ENCODE results near the gene TM9SF1. TPM values are rescaled to one million over a fixed set of nuclear protein-coding genes. Genes with fewer than 3 reads are reported as not detected.

The TM9SF1 gene
- polyA plus RNA-seq, 3 donors from 2014 or later = 31.0 to 60.5 (median 42.4) TPM

GRCh38 chr14:24159777-24160498 is 35.3 kb downstream of the TM9SF1 start:
- peaks cover 6 to 14% (median 7%) of the 10 kb centered on the region in 3 donors for H3K27me3 Mint-ChIP-seq (ENCODE audit: low read depth in 3 of 3)
- H3K9me3 Mint-ChIP-seq = no peaks in the 10 kb centered on the region
- peak overlapping the region; percentile 86 to 100 (median 98) for H3K27ac Mint-ChIP-seq
- no peak for DNase-seq
- H3K4me3 Mint-ChIP-seq = peak overlapping the region in 2 of 5 donors; percentile 28 to 34
- peaks cover 42 to 45% of the 10 kb centered on the region in 2 donors for H3K4me1 Mint-ChIP-seq
- H3K36me3 Mint-ChIP-seq = peaks cover 29 to 50% (median 32%) of the 10 kb centered on the region in 3 donors

DNA sequence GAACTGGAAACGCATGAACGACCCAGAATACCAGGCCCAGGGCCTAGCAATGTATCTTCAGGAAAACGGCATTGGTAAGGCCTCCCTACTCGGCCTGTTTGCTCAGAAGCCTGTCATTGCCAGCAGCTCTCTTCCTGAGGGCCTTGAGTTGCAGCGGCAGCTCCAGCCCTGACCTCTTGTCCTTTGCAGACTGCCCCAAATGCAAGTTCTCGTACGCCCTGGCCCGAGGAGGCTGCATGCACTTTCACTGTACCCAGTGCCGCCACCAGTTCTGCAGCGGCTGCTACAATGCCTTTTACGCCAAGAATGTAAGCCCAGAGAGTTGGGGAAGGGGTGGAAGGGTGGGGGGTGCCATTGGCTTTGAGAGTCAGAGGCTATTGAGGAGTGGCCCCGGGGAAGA is 37.9 kb downstream of the TM9SF1 start:
- H3K4me3 Mint-ChIP-seq = no peak overlapping the region
- no peak for DNase-seq
- H3K4me1 Mint-ChIP-seq = peaks cover 20 to 23% of the 10 kb centered on the region in 2 donors
- peaks cover 19 to 40% (median 28%) of the 10 kb centered on the region in 3 donors for H3K36me3 Mint-ChIP-seq
- peaks cover 6 to 8% (median 7%) of the 10 kb centered on the region in 3 donors for H3K27me3 Mint-ChIP-seq (ENCODE audit: low read depth in 3 of 3)
- peak overlapping the region in 1 of 6 donors; percentile 45 for H3K27ac Mint-ChIP-seq
- no peaks in the 10 kb centered on the region for H3K9me3 Mint-ChIP-seq

DNA sequence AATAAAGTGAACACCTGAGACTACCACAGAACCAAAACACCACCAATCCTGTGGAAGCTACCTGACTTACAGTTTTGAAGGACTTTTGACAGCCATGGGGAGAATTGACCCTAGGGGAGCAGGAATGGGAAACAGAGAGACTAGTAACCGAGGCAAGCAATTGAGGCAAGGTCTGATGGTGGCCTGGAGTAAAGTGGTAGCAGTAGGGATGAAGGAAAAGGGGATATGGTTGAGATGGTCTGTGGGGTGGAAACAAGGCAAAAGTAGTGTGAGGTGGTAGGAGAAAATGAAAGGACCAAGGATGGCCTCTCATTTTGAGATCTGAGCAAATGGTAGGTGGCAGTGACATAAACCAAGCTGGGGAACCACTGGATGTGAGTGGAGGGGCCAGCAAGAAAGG is 38.4 kb downstream of the TM9SF1 start:
- H3K27me3 Mint-ChIP-seq (ENCODE audit: low read depth in 3 of 3) = peaks cover 6 to 8% (median 7%) of the 10 kb centered on the region in 3 donors
- peaks cover 15 to 39% (median 26%) of the 10 kb centered on the region in 3 donors for H3K36me3 Mint-ChIP-seq

DNA sequence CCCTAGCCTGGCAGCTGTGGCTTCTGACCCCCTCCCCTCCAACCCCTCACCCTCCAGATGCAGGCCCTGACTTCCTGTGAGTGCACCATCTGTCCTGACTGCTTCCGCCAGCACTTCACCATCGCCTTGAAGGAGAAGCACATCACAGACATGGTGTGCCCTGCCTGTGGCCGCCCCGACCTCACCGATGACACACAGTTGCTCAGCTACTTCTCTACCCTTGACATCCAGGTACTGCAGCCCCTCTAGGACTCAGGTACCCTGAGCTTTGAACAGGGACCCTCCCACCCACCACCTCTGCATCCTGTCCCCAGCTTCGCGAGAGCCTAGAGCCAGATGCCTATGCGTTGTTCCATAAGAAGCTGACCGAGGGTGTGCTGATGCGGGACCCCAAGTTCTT is 40.1 kb downstream of the TM9SF1 start:
- Mint-ChIP-seq H3K4me3 (no peak overlapping the region), H3K27ac (no peak overlapping the region), H3K27me3 (ENCODE audit: low read depth in 3 of 3) (peaks cover 0 to 2% (median 0%) of the 10 kb centered on the region in 3 donors), H3K36me3 (peaks cover 11 to 50% (median 26%) of the 10 kb centered on the region in 3 donors), H3K4me1 (peaks cover 6 to 9% of the 10 kb centered on the region in 2 donors), H3K9me3 (no peaks in the 10 kb centered on the region)
- DNase-seq = no peak

More for the DNA sequence above, 38.4 kb downstream of the TM9SF1 start:
- peak overlapping the region in 5 of 6 donors; percentile 4 to 79 (median 27) for H3K27ac Mint-ChIP-seq
- peaks cover 15 to 18% of the 10 kb centered on the region in 2 donors for H3K4me1 Mint-ChIP-seq
- no peak overlapping the region for H3K4me3 Mint-ChIP-seq
- DNase-seq = no peak
- H3K9me3 Mint-ChIP-seq = no peaks in the 10 kb centered on the region

DNA sequence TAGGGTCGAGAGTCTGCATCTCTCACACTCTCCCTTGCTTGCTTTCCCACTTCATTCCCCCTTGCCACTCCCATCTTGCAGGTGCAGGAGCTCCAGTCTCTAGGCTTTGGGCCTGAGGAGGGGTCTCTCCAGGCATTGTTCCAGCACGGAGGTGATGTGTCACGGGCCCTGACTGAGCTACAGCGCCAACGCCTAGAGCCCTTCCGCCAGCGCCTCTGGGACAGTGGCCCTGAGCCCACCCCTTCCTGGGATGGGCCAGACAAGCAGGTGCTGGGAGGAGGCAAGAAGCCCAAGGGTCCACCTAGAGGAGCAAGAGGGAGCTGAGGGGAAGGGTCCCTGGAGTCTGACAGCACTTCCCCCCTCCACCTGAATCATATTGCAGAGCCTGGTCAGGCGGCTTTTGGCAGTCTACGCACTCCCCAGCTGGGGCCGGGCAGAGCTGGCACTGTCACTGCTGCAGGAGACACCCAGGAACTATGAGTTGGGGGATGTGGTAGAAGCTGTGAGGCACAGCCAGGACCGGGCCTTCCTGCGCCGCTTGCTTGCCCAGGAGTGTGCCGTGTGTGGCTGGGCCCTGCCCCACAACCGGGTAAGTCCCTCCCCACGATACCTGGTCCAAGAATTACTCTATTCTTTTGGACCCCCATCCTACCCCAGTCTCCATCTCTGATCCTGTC is 43.7 kb downstream of the TM9SF1 start:
- H3K27ac Mint-ChIP-seq = no peak overlapping the region
- no peak for DNase-seq
- no peaks in the 10 kb centered on the region for H3K9me3 Mint-ChIP-seq
- peaks cover 10 to 40% (median 23%) of the 10 kb centered on the region in 3 donors for H3K36me3 Mint-ChIP-seq
- H3K4me1 Mint-ChIP-seq = peaks cover 25 to 33% of the 10 kb centered on the region in 2 donors
- H3K4me3 Mint-ChIP-seq = no peak overlapping the region
- peaks cover 0 to 6% (median 4%) of the 10 kb centered on the region in 3 donors for H3K27me3 Mint-ChIP-seq (ENCODE audit: low read depth in 3 of 3)

- Mint-ChIP-seq H3K27ac (no peak overlapping the region), H3K27me3 (ENCODE audit: low read depth in 3 of 3) (peaks cover 3 to 9% (median 4%) of the 10 kb centered on the region in 3 donors), H3K4me3 (no peak overlapping the region), H3K4me1 (peaks cover 30 to 38% of the 10 kb centered on the region in 2 donors), H3K9me3 (no peaks in the 10 kb centered on the region), H3K36me3 (peaks cover 10 to 39% (median 22%) of the 10 kb centered on the region in 3 donors)
- DNase-seq = no peak
Observed at GRCh38 chr14:24150993-24151392, 44.2 kb downstream of the TM9SF1 start.

GRCh38 chr14:24150567-24150966 is 44.7 kb downstream of the TM9SF1 start:
- Mint-ChIP-seq H3K27ac (no peak overlapping the region), H3K4me1 (peaks cover 34 to 42% of the 10 kb centered on the region in 2 donors), H3K36me3 (peaks cover 7 to 35% (median 18%) of the 10 kb centered on the region in 3 donors), H3K4me3 (no peak overlapping the region), H3K9me3 (no peaks in the 10 kb centered on the region), H3K27me3 (ENCODE audit: low read depth in 3 of 3) (peaks cover 3 to 9% (median 4%) of the 10 kb centered on the region in 3 donors)
- DNase-seq = no peak

DNA sequence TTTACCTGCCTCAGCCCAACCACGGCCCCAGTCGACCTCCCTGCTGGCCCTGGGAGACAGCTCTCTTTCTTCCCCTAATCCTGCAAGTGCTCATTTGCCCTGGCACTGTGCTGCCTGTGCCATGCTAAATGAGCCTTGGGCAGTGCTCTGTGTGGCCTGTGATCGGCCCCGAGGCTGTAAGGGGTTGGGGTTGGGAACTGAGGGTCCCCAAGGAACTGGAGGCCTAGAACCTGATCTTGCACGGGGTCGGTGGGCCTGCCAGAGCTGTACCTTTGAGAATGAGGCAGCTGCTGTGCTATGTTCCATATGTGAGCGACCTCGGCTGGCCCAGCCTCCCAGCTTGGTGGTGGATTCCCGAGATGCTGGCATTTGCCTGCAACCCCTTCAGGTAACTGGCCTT is 45.2 kb downstream of the TM9SF1 start:
- Mint-ChIP-seq H3K9me3 (no peaks in the 10 kb centered on the region), H3K27ac (no peak overlapping the region), H3K36me3 (peaks cover 5 to 30% (median 16%) of the 10 kb centered on the region in 3 donors), H3K27me3 (ENCODE audit: low read depth in 3 of 3) (peaks cover 3 to 9% (median 4%) of the 10 kb centered on the region in 3 donors), H3K4me3 (peak overlapping the region in 1 of 5 donors; percentile 27), H3K4me1 (peaks cover 39 to 48% of the 10 kb centered on the region in 2 donors)
- no peak for DNase-seq

DNA sequence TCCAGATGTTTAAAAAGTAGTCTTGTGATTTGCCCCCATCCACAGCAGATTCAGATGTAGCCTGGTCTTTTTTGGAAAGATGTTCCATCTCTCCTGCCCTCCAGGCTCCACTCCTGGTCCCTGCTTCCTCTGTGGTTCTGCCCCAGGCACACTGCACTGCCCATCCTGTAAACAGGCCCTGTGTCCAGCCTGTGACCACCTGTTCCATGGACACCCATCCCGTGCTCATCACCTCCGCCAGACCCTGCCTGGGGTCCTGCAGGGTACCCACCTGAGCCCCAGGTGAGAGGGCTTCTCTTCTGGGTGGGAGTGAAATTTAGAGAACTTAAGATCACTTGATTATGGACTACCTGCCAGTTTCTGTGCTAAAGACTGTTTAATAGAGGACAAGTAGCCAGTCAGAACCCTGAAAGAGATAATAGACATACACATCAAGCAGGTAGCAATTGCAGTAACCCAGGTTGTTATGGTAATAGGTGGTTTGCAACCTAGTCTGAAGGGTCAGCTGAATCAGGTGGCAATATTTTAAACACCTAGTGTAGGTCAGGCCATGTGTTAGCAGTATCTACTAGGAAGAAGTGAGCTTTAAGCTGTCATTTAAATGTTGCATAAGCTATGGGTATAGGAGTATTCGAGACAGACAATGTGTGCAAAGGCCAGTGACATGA is 45.8 kb downstream of the TM9SF1 start:
- Mint-ChIP-seq H3K4me1 (peaks cover 45 to 54% of the 10 kb centered on the region in 2 donors), H3K27ac (peak overlapping the region in 2 of 6 donors; percentile 29 to 74), H3K9me3 (no peaks in the 10 kb centered on the region), H3K36me3 (peaks cover 5 to 28% (median 11%) of the 10 kb centered on the region in 3 donors), H3K4me3 (peak overlapping the region; percentile 27 to 100 (median 96)), H3K27me3 (ENCODE audit: low read depth in 3 of 3) (peaks cover 3 to 9% (median 4%) of the 10 kb centered on the region in 3 donors)
- DNase-seq = no peak

DNA sequence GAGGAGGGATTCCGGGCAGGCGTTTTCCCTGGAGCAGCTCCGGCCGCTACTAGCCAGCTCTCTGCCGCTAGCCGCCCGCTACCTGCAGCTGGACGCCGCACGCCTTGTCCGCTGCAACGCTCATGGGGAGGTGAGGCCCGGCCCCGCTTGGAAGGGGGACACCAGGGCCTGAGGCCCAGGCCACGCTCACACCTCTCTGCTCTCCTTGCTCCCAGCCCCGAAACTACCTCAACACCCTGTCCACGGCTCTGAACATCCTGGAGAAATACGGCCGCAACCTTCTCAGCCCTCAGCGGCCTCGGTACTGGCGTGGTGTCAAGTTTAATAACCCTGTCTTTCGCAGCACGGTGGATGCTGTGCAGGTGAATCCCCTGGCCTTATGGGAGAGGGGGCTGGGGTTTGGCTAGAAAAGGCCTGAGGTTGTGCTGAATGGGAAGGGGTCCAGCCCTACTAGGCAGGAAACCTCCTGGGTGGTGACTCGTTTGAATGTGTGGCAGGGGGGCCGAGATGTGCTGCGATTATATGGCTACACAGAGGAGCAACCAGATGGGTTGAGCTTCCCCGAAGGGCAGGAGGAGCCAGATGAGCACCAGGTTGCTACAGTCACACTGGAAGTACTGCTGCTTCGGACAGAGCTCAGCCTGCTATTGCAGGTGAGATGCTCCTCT is 47.3 kb downstream of the TM9SF1 start:
- Mint-ChIP-seq H3K27ac (peak overlapping the region; percentile 83 to 93 (median 86)), H3K36me3 (peaks cover 9 to 31% (median 14%) of the 10 kb centered on the region in 3 donors), H3K4me3 (peak overlapping the region; percentile 91 to 100 (median 99)), H3K4me1 (peaks cover 52 to 65% of the 10 kb centered on the region in 2 donors), H3K9me3 (no peaks in the 10 kb centered on the region), H3K27me3 (ENCODE audit: low read depth in 3 of 3) (peaks cover 3 to 9% (median 6%) of the 10 kb centered on the region in 3 donors)
- no peak for DNase-seq

DNA sequence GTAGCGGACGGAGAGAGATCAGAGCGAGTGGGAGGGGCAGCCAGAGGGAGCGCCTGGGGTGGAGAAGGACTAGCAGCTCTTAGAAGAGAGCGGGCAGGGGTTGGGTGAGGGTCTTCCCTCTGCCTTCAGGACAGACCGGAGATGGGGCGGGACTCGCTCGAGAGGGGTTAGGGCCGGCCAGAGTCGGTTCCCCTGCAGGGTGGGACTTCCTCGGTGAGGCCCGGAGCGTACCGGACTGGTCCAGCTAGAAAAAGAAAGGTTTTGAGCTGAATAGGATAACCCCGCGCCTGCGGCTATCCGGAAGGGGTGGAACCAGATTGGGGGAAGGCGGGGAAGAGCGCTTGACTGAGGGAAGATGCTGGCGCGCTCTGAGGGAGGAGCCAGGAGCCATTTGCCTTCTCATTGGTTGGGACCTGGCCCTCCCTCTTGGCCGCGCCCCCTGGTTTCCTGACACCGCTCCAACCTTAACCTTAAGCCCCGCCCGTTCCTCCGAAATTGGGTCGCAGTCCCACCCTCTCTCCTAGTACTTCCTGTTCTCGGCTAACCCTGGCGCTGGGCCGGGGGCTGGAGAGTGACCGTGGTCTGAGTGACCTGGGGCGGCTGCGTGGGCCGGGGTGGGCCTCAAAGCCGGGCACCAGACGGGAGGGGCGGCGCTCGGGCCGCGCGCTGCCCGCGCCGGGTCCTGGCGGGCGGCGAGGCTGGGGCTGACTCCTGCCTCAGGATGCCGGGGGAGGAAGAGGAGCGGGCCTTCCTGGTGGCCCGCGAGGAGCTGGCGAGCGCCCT is 48.1 kb downstream of the TM9SF1 start, which contains the start of gene RNF31:
Gene RNF31 (plus strand): TSS at position 521 of the 783 bp plus-strand sequence. CDS start 201 bp downstream, at position 722.
- H3K4me1 Mint-ChIP-seq = peaks cover 58 to 69% of the 10 kb centered on the region in 2 donors
- no peaks in the 10 kb centered on the region for H3K9me3 Mint-ChIP-seq
- peak within 1 kb of the TSS; percentile 96 to 100 (median 99) for H3K4me3 Mint-ChIP-seq
- H3K27ac Mint-ChIP-seq = peak within 1 kb of the TSS; percentile 93 to 99 (median 98)
- H3K27me3 Mint-ChIP-seq (ENCODE audit: low read depth in 3 of 3) = peaks cover 3 to 9% (median 6%) of the 10 kb centered on the region in 3 donors
- peaks cover 9 to 31% (median 14%) of the 10 kb centered on the region in 3 donors for H3K36me3 Mint-ChIP-seq
- peak; percentile 96 to 98 (median 97) for DNase-seq

DNA sequence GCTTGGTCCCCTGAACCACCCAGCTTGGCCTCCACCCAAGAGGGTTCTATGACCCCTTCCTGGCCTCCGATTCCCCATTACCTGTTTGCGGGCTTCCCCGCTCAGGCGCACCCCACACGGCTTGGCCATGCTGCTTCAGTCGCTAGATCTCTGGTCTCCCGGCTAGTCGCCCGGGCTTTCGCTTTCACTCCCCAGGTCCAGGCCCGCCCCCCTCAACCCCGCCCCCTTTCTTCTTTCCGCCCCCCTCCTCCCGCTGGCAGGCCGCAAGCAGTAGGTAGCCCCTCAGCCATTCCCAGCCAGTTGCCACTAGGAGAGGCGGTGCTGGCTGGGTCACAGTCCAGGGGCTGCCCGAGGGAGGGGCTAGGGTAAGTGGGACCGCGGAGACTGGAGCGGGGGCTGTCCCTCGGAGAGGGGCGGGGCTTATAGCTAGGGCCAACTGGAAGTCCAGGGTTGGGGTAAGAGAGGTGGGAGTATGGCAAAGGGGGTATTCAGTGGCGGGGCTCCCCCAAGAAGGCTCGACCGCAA is 48.7 kb downstream of the TM9SF1 start, which contains the start of gene PSME2:
Gene PSME2 (minus strand): TSS at position 158 of the 525 bp plus-strand sequence. CDS start 29 bp downstream, at position 129.
- peak; percentile 90 to 91 (median 90) for DNase-seq
- Mint-ChIP-seq H3K9me3 (no peaks in the 10 kb centered on the region), H3K36me3 (peaks cover 9 to 30% (median 11%) of the 10 kb centered on the region in 3 donors), H3K27ac (peak within 1 kb of the TSS; percentile 93 to 99 (median 98)), H3K27me3 (ENCODE audit: low read depth in 3 of 3) (peaks cover 7 to 11% (median 9%) of the 10 kb centered on the region in 3 donors), H3K4me1 (peaks cover 65 to 76% of the 10 kb centered on the region in 2 donors), H3K4me3 (peak within 1 kb of the TSS; percentile 96 to 100 (median 99))

Data from immature natural killer cell (primary cell).